Measurements from ENCODE around the gene DYRK1A.
A peak's percentile ranks its signal among the peaks of the same experiment; 100 is the strongest.
"Not testable (repeated sequence)": the region's sequence is repeated elsewhere in the genome, so short reads cannot be mapped to it uniquely, and the experiment has no call there.

Gene DYRK1A

GRCh38 chr21:37528150-37528937, 161.8 kb downstream of the DYRK1A start:
- no peak for DNase-seq

DNA sequence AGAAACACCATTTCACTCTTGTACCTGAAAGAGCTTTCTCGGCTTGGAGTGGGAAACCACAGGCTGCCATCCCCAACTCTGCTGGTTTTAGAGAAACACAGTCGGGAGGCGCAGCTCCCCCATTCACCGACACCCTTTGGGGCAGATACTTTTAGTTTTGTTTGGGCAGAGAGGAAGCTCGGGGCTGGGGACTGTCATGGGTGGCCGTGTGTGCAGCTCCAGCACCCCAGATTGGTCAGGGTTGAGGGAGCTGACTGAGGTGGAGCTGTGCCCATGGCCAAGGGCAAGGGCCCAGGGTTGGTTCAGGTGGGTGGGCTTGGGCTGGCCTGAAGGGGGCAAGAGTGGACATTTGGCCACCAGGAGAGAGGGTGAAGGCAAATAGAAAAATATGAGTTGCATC, 163.1 kb downstream of the DYRK1A start:
- no peak for DNase-seq

DNA sequence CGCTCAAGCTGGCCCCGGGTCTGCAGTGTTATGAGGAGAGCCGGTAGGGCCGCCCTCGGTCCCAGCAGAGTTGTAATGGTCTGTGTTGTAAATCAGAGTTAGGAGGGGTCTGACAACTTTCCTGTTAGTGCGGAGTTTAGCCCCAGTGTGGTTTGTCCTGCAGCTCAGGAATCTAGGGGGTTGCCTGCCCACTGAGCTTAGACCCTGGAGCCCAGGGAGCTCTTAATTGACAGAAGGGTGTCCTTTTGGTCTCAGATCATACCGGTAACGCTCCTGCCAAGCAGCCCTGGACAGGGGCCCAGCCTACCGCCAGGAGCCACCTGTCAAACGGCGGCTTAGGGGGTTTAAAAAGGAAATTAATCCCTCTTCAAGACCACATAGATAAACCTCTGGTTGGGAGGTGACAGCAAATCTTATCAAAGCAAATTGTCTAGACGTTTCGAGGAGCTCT, 164.4 kb downstream of the DYRK1A start:
- DNase-seq: no peak

- DNase-seq: no peak
Observed at GRCh38 chr21:37531431-37531932, 164.9 kb downstream of the DYRK1A start.

GRCh38 chr21:37532868-37533780, 166.6 kb downstream of the DYRK1A start:
- no peak for DNase-seq

DNA sequence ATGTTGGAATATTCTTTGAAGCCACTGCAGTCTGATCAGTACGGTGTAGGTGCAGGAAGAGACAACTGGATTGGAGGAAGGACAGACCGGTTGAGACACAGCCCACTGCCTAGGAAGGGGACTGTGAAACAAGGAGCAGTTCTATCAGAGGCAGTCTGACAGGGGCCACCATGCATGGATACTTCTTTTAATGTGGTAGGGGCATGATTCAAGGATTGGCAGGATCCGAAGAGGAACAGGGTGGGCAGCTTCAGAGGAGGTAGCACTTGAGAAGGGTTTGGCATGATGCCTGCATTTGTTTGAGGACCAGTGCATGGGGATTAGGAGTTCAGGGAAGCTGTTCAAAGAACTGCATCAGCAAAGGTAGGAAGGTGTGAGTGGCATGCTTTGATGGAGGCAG, 167.9 kb downstream of the DYRK1A start:
- DNase-seq: no peak

GRCh38 chr21:37535130-37535529, 168.6 kb downstream of the DYRK1A start:
- no peak for DNase-seq

DNA sequence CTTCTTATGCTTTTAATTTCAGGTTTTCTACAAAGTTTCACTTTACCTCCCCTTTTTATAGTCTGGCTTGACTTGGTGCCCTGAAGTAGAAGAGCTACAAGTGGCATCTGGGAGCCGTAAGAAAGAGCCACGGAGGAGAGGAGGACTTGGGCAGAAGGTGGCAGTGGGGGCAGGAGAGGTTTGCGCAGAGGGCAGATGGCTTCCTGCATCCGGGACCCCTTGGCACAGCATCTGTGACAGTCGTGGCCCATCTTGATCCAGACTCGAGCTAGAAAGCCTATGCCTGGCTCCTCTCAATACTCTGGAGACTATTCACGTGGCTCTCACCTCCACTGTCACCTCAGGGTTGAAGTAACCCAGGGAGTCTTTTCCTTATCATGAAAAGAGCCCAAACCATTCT, 169.1 kb downstream of the DYRK1A start:
- no peak for DNase-seq

GRCh38 chr21:37536616-37537278, 170.2 kb downstream of the DYRK1A start:
- no peak for DNase-seq

GRCh38 chr21:37537391-37537996, 170.9 kb downstream of the DYRK1A start:
- no peak for DNase-seq

GRCh38 chr21:37538971-37539590, 172.5 kb downstream of the DYRK1A start:
- no peak for DNase-seq

- not testable (repeated sequence) for DNase-seq
Observed at GRCh38 chr21:37541128-37541527, 174.6 kb downstream of the DYRK1A start.

DNA sequence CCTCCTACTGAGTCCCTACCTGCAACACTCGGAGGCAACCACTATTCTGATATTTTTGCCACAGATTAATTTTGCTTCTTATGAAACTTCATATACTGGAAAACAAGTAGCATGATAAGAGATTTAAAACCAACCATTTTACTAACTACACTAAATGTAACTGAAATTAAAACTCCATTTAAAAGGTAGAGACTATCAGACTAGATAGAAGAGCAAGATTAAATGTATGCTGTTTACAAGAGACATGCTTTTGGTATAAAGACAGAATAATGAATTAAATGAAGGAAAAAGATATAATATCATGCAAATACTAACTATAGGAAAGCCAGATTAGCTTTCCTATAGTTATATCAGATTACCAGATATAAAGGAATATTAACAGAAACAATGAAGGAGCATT, 175.9 kb downstream of the DYRK1A start:
- DNase-seq: no peak

DNA sequence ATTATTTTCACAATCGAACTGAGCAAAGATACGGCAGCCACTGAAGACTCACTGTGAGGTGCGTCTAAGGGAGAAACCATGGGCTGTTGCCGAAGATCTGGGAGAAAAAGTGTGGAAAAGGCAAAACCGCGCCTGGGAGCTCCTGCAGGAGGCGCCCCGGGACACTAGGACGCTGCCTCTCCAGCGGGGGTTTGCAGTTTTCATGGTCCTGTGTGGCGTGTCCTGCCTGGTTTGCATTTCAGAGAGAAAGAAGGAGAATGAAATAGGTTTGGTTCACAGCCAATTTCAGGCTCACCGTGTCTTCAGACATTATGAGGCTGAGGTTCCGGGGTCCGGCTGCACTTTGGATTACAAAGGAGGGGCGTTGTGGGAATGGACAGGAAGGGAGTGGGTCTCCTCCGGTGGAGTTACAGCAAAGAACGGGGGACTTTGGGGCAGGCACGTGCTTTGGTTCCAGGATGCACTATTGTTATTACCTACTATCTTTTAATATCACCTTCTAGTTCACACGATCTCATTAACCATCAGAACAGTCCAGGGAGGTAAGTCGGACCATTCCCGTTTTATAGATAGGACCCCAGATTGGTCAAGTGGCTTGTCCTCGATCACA, 179.8 kb downstream of the DYRK1A start:
- DNase-seq: no peak

DNA sequence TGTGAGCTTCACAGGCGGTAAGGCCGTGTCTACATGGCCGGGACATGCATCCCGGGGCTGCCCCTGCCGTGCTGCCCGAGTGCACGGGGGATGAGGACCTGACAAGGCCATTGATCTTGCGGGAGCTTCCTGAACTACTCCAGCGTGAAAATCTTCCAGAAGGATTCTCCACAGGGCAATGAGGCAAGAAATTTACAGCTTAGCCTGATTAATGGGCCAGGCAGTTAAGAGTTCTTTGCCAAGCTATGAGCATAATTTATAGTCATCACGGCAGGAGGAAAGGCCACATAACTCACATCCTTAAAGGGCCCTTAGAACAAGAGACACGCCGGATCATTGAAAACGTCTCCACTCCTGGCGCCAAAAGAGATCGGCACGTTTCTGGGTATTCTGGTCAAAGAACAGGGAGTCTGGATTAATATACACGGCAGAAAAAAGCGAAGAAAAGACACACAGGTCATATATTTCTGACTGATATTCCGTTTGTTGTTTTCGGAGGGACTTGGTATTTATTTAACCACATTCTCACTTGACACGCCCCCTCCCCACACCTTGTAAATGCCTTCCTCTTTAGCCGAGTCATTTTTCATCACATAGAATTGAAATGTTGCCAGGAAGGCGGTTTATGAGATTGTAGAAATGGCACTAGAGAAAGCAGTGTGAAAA, 180.5 kb downstream of the DYRK1A start:
- peak; percentile 32 for DNase-seq

GRCh38 chr21:37547615-37548200, 181.1 kb downstream of the DYRK1A start:
- no peak for DNase-seq

GRCh38 chr21:37548521-37548981, 182.0 kb downstream of the DYRK1A start:
- no peak for DNase-seq

- not testable (repeated sequence) for DNase-seq
Observed at GRCh38 chr21:37549730-37550129, 183.2 kb downstream of the DYRK1A start.

DNA sequence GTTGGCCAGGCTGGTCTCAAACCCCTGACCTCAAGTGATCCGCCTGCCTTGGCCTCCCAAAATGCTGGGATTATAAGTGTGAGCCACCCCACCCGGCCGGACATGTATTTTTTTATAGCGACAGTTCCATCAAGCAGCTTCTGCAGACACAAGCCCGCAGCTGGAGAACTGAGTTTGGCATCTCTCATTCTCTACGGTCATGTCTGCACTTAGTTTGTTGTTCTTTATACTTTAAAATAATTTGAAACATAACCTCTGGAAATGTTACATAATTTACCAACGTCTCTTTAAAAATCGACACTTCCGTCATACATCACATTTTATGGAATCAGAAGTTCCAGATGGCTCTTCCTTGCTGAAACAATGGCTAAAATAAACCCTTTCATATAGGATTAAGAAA, 183.6 kb downstream of the DYRK1A start:
- DNase-seq: no peak

GRCh38 chr21:37550618-37551330, 184.2 kb downstream of the DYRK1A start:
- DNase-seq: no peak
